HepG2 (cell line): ENCODE measurements around the gene ABHD17A. TPM values are rescaled to one million over a fixed set of nuclear protein-coding genes. Genes with fewer than 3 reads are reported as not detected.

ENCODE experiments used
- ATAC-seq: fragments of 200-7000 bp; cut with Tn5 transposase; 3 replicates; pipeline ENCODE4 v1.9.1; 2020; ENCODE audit warnings: mild to moderate bottlenecking, moderate library complexity
- BruUV-seq: library from RNA; stranded (reverse); fragments of 400-500 nt; replicated peaks from 2 replicates; lab custom pipeline; 2021; lab: Mats Ljungman, UMichigan
- CTCF ChIA-PET: fragments of 300-600 bp; formaldehyde crosslinking; extraction: SDS; loops from one replicate; lab custom pipeline; 2021; ENCODE audit warnings: low total read pairs, inconsistent platforms, low intra/inter-chr PET ratio; lab: Yijun Ruan, JAX
- POLR2A ChIA-PET: fragments of 350-600 bp; sonication (Branson Sonifier 250); formaldehyde crosslinking; loops from one replicate; lab custom pipeline; 2020; ENCODE audit warnings: antibody characterized with exemption, inconsistent platforms; lab: Yijun Ruan, JAX
- DNase-seq: peaks from one replicate; pipeline ENCODE4 v3.0.0-alpha.2; 2015; ENCODE audit warnings: low spot score
- FAIRE-seq: peaks from 3 replicates; lab custom pipeline; 2011; peaks lifted over from hg19 to GRCh38; lab: Jason Lieb, UNC
- H2AFZ ChIP-seq: one replicate; pipeline ENCODE4 v1.6.1; 2011; ENCODE audit warnings: low read length, inconsistent platforms
- H3K27ac ChIP-seq: fragments of 300-600 bp; 3 replicates; pipeline ENCODE4 v1.8.0; 2011; ENCODE audit warnings: mixed run types, mild to moderate bottlenecking, mixed read lengths, low read length, inconsistent platforms; ENCODE audit not compliant: insufficient read depth; ENCODE audit errors: extremely low read length
- H3K27me3 ChIP-seq, 2 experiments: fragments of 200-600 bp in 1 of 2; 2 replicates in 1 of 2; 3 replicates in 1 of 2; pipeline versions ENCODE4 v1.6.0 to v1.8.0; 2011; ENCODE audit warnings: low read length in 2 of 2, mild to moderate bottlenecking in 2 of 2, moderate library complexity in 2 of 2, inconsistent platforms in 1 of 2; ENCODE audit not compliant: insufficient read depth in 2 of 2, control insufficient read depth in 1 of 2
- H3K36me3 ChIP-seq, 2 experiments: fragments of 200-600 bp in 1 of 2; replicated peaks in 1 of 2; 2 replicates in 1 of 2; 3 replicates in 1 of 2; pipeline versions ENCODE4 v1.5.1 to v1.8.0; 2011; ENCODE audit warnings: low read length in 2 of 2, inconsistent platforms in 1 of 2; ENCODE audit not compliant: insufficient read depth in 2 of 2, control insufficient read depth in 1 of 2
- H3K4me1 ChIP-seq: 2 replicates; pipeline ENCODE4 v1.5.1; 2012; ENCODE audit warnings: low read length, inconsistent platforms; ENCODE audit not compliant: insufficient read depth
- H3K4me2 ChIP-seq: 2 replicates; pipeline ENCODE4 v1.6.0; 2011; ENCODE audit warnings: low read depth, low read length, inconsistent platforms
- H3K4me3 ChIP-seq, 3 experiments: fragments of 200-600 bp in 1 of 3; sonication (generic), shearing (Covaris generic) in 1 of 3; replicated peaks in 1 of 3; 2 replicates each; pipeline ENCODE4 v1.5.1; 2011 to 2016; ENCODE audit warnings: low read length in 3 of 3, inconsistent platforms in 2 of 3, low read depth in 2 of 3, mild to moderate bottlenecking in 2 of 3, control low read depth in 1 of 3, mixed read lengths in 1 of 3; ENCODE audit not compliant: insufficient read depth in 1 of 3
- H3K79me2 ChIP-seq: one replicate; pipeline ENCODE4 v1.6.1; 2011; ENCODE audit warnings: low read length, inconsistent platforms; ENCODE audit not compliant: insufficient read depth
- H3K9ac ChIP-seq: 2 replicates; pipeline ENCODE4 v1.6.0; 2011; ENCODE audit warnings: mild to moderate bottlenecking, low read depth, low read length, inconsistent platforms; ENCODE audit not compliant: insufficient read depth
- H3K9me3 ChIP-seq: 2 replicates; pipeline ENCODE4 v1.5.1; 2012; ENCODE audit warnings: mild to moderate bottlenecking, low read length
- H4K20me1 ChIP-seq: 2 replicates; pipeline ENCODE4 v1.6.0; 2011; ENCODE audit warnings: inconsistent platforms, mild to moderate bottlenecking, low read length, moderate library complexity; ENCODE audit not compliant: insufficient read depth
- ATF7-NPFF ChIP-seq: sonication (generic); formaldehyde crosslinking; IDR thresholded peaks from 2 replicates; pipeline ENCODE4 v1.8.1; 2023; ENCODE audit warnings: mild to moderate bottlenecking, low read depth, missing genetic modification reagents, moderate library complexity
- JARID2 ChIP-seq: sonication (generic); formaldehyde crosslinking; IDR thresholded peaks from 2 replicates; pipeline ENCODE4 v1.8.1; 2023; ENCODE audit warnings: missing genetic modification reagents, inconsistent platforms; ENCODE audit not compliant: insufficient replicate concordance
- MXI1 ChIP-seq: IDR thresholded peaks from 3 replicates; pipeline ENCODE4 v1.6.1; 2012; ENCODE audit warnings: low read depth, low read length, inconsistent platforms, borderline replicate concordance
- PAX8 ChIP-seq: sonication (generic); formaldehyde crosslinking; IDR thresholded peaks from 2 replicates; pipeline ENCODE4 v1.8.0; 2022; ENCODE audit warnings: mild to moderate bottlenecking, missing genetic modification reagents, borderline replicate concordance
- RARA ChIP-seq: IDR thresholded peaks from 2 replicates; pipeline ENCODE4 v1.6.1; 2016; ENCODE audit warnings: missing genetic modification reagents, missing compliant biosample characterization
- TCF12 ChIP-seq, 2 experiments: fragments of 450-650 bp in 1 of 2; sonication (generic) in 1 of 2; formaldehyde crosslinking in 1 of 2; IDR thresholded peaks; 2 replicates each; pipeline versions ENCODE4 v1.6.1 to v1.8.0; 2017 to 2022; ENCODE audit warnings: antibody characterized with exemption in 1 of 2, mild to moderate bottlenecking in 1 of 2, missing genetic modification reagents in 1 of 2, moderate library complexity in 1 of 2
- ZFP90 ChIP-seq: sonication (generic); formaldehyde crosslinking; IDR thresholded peaks from 2 replicates; pipeline ENCODE4 v1.8.0; 2022; ENCODE audit warnings: missing genetic modification reagents, mild to moderate bottlenecking, inconsistent platforms, borderline replicate concordance
- ZNF20 ChIP-seq: sonication (generic); formaldehyde crosslinking; IDR thresholded peaks from 2 replicates; pipeline ENCODE4 v1.4.0; 2020; ENCODE audit warnings: mild to moderate bottlenecking, moderate library complexity, missing genetic modification reagents
- ZNF326 ChIP-seq: sonication (generic); formaldehyde crosslinking; IDR thresholded peaks from 2 replicates; pipeline ENCODE4 v1.4.0; 2020; ENCODE audit warnings: missing genetic modification reagents, borderline replicate concordance
- ZNF510 ChIP-seq: sonication (generic); formaldehyde crosslinking; IDR thresholded peaks from 2 replicates; pipeline ENCODE4 v1.4.0; 2020; ENCODE audit warnings: low read depth, mild to moderate bottlenecking, missing genetic modification reagents
- ZNF530 ChIP-seq: sonication (generic); formaldehyde crosslinking; IDR thresholded peaks from 2 replicates; pipeline ENCODE4 v1.5.0; 2020; ENCODE audit warnings: low read depth, mild to moderate bottlenecking, missing genetic modification reagents
- ZNF619 ChIP-seq: sonication (generic); formaldehyde crosslinking; IDR thresholded peaks from 2 replicates; pipeline ENCODE4 v1.4.0; 2020; ENCODE audit warnings: mild to moderate bottlenecking, missing genetic modification reagents
- ZSCAN25 ChIP-seq: sonication (generic); formaldehyde crosslinking; IDR thresholded peaks from 2 replicates; pipeline ENCODE4 v1.8.0; 2022; ENCODE audit warnings: mild to moderate bottlenecking, missing genetic modification reagents
- WGBS: methylation state at CpG from one replicate; pipeline ENCODE4 v1.1.6; 2017; ENCODE audit warnings: low lambda C conversion rate; 5-methylcytosine and 5-hydroxymethylcytosine counted together
- in situ Hi-C: cut with HindIII; loops from 2 replicates; pipeline ENCODE4 v1.10.0; 2017; ENCODE audit warnings: low pct_unique_long_range_greater_than_20kb; ENCODE audit not compliant: extremely low pct_ligation_motif_present
- intact Hi-C: fragments of 100-400 bp; cut with micrococcal nuclease; formaldehyde crosslinking; loops from one replicate; pipeline ENCODE4 v1.10.0; 2022; ENCODE audit not compliant: unreplicated experiment
- polyA plus RNA-seq, 8 experiments: library from polyadenylated mRNA; depleted of rRNA in 3 of 8; stranded (reverse) in 7 of 8; unstranded in 1 of 8; fragments of >200 nt; fragmentation: Illumina TruSeq in 4 of 8; extraction: Trizol in 4 of 8; gene quantifications; 2 replicates each; pipeline versions ENCODE4 v1.2.1 to v1.2.3, GENCODE V29; 2011 to 2016; ENCODE audit warnings: low read depth in 4 of 8, missing spikeins in 1 of 8, mixed read lengths in 1 of 8; ENCODE audit not compliant: insufficient read depth in 1 of 8
- total RNA-seq, 5 experiments: library from RNA; depleted of rRNA; stranded (reverse); fragments of >200 nt; fragmentation: Illumina TruSeq; extraction: Trizol; gene quantifications; 2 replicates each; pipeline ENCODE4 v1.2.3, GENCODE V29; 2016; ENCODE audit warnings: low read depth in 1 of 5
- TF ChIP-seq, protein P1 (sequence below): sonication (generic); formaldehyde crosslinking; IDR thresholded peaks from 2 replicates; pipeline ENCODE4 v1.4.0; 2020; ENCODE audit warnings: missing genetic modification reagents
- TF ChIP-seq, protein P2 (sequence below): IDR thresholded peaks from 2 replicates; pipeline ENCODE4 v1.6.1; 2016; ENCODE audit warnings: missing compliant biosample characterization, missing genetic modification reagents, borderline replicate concordance
- TF ChIP-seq, protein P3 (sequence below): sonication (generic); formaldehyde crosslinking; IDR thresholded peaks from 2 replicates; pipeline ENCODE4 v1.5.1; 2020; ENCODE audit warnings: mild to moderate bottlenecking, moderate library complexity, missing genetic modification reagents

The ABHD17A gene
- total and polyA plus RNA-seq, 2 of the 13 experiments (the other 11 are each of a cell fraction or from before 2014, with no cell fraction given), result 27.7 to 40.8 TPM

DNA sequence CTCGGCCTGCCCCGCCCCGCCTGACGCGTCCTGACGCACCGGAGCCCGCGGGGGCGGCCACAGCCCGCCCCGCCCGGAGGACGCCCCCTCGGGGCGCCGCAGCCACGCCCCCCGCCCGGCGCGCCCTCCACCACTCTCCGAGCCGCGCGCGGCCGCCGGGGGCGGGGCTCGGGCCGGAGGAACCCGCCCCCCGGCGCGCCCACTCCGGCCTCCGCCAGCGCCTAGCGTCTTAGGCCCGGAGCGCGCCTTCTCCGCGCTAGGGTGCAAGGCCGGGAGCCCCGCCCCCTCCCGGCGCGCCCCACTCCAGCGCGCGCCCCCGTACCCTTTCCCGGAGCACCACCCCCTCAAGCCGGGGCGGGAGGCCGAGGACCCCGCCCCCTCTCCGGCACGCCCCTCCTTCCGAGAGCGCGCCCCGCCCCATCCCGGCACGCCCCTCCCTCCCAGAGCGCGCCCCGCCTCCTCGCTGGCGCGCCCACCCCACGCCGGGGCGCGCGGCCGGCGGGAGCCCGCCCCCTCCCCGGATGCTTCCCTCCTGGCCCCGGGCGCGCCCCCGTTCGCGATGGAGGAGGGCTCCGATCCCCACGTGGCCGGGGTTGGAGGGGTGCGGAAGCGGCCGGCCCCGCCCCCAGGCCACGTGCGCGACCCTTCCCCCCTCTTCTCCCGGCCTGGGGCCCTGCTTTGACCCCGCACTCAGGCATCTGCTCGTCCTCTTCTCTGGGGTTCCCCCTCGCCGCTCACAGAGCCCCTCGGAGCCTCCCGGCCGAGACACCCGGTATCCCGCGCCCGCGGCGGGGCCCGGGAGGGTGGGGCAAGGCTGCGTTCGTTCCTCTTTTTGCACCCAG, 21.4 kb downstream of the ABHD17A start:
- in situ Hi-C loops (no loop called here), intact Hi-C loops (no loop called here)
- Histone ChIP-seq H3K79me2 (peaks cover 38% of the 10 kb centered on the region), H3K4me3 (peak overlapping the region; percentile 73 to 98 (median 82)), H3K4me1 (peaks cover 64% of the 10 kb centered on the region), H3K27me3 (no peaks in the 10 kb centered on the region; a peak in 1 of 5 replicates), H3K36me3 (no peaks in the 10 kb centered on the region), H3K4me2 (peak overlapping the region; percentile 94), H3K9me3 (no peaks in the 10 kb centered on the region), H3K9ac (peak overlapping the region; percentile 89), H3K27ac (peak overlapping the region; percentile 98), H2AFZ (no peak overlapping the region), H4K20me1 (peaks cover 22% of the 10 kb centered on the region; the same call in 1 of the 2 replicates)
- CTCF ChIA-PET, result interaction anchor here (1.2 kb wide), 1 partner anchor 15 kb away, joined by 3 read pairs; the partner anchor contains the start of gene REXO1
- WGBS, result no CpG with 5 or more reads among the region's 115 CpGs
- ATAC-seq (peak; percentile 48), FAIRE-seq (no peak), DNase-seq (peak; percentile 85)
- no TSS peak for BruUV-seq
- POLR2A ChIA-PET, result interaction anchor here (0.6 to 1.5 kb wide), 13 partner anchors 10 to 633 kb away, joined by 3 to 13 read pairs (median 4); partner anchors contain the start of genes ABHD17A, ADAT3 and SCAMP4
- TF ChIP-seq, protein P1, sequence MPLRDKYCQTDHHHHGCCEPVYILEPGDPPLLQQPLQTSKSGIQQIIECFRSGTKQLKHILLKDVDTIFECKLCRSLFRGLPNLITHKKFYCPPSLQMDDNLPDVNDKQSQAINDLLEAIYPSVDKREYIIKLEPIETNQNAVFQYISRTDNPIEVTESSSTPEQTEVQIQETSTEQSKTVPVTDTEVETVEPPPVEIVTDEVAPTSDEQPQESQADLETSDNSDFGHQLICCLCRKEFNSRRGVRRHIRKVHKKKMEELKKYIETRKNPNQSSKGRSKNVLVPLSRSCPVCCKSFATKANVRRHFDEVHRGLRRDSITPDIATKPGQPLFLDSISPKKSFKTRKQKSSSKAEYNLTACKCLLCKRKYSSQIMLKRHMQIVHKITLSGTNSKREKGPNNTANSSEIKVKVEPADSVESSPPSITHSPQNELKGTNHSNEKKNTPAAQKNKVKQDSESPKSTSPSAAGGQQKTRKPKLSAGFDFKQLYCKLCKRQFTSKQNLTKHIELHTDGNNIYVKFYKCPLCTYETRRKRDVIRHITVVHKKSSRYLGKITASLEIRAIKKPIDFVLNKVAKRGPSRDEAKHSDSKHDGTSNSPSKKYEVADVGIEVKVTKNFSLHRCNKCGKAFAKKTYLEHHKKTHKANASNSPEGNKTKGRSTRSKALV (CRISPR knock-in tag), result no peak
- TF ChIP-seq ZFP90 (0 out of 2 replicates have a peak, but pooled peaks have one; percentile 29), ZNF510 (CRISPR knock-in tag) (no peak), ZNF326 (CRISPR knock-in tag) (no peak), ATF7-NPFF (peak; percentile 10; the same call in 1 of the 2 replicates), JARID2 (CRISPR knock-in tag) (no peak), ZNF20 (CRISPR knock-in tag) (no peak), ZSCAN25 (CRISPR knock-in tag) (peak; percentile 54; the same call in 1 of the 2 replicates), ZNF619 (CRISPR knock-in tag) (0 out of 2 replicates have a peak, but pooled peaks have one; percentile 23), RARA (CRISPR knock-in tag) (peak; percentile 44), ZNF530 (CRISPR knock-in tag) (no peak), PAX8 (CRISPR knock-in tag) (peak; percentile 34; the same call in 1 of the 2 replicates), MXI1 (peak; percentile 100), TCF12 (IDR thresholded peaks at IDR 0.05) (no peak), TCF12 (CRISPR knock-in tag; IDR thresholded peaks at IDR 0.05) (no peak; the same call in none of the 2 replicates)
- TF ChIP-seq, protein P2, sequence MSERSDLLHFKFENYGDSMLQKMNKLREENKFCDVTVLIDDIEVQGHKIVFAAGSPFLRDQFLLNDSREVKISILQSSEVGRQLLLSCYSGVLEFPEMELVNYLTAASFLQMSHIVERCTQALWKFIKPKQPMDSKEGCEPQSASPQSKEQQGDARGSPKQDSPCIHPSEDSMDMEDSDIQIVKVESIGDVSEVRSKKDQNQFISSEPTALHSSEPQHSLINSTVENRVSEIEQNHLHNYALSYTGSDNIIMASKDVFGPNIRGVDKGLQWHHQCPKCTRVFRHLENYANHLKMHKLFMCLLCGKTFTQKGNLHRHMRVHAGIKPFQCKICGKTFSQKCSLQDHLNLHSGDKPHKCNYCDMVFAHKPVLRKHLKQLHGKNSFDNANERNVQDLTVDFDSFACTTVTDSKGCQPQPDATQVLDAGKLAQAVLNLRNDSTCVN (CRISPR knock-in tag), result no peak
- TF ChIP-seq, protein P3, sequence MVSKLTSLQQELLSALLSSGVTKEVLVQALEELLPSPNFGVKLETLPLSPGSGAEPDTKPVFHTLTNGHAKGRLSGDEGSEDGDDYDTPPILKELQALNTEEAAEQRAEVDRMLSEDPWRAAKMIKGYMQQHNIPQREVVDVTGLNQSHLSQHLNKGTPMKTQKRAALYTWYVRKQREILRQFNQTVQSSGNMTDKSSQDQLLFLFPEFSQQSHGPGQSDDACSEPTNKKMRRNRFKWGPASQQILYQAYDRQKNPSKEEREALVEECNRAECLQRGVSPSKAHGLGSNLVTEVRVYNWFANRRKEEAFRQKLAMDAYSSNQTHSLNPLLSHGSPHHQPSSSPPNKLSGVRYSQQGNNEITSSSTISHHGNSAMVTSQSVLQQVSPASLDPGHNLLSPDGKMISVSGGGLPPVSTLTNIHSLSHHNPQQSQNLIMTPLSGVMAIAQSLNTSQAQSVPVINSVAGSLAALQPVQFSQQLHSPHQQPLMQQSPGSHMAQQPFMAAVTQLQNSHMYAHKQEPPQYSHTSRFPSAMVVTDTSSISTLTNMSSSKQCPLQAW (CRISPR knock-in tag), result peak; percentile 60
